Measurements from ENCODE around the gene C2.

C2 gene

GRCh38 chr6:31886541-31886991 is 41.0 kb upstream of the C2 start:
- no peak for DNase-seq (ENCODE audit: low read depth)
- H3K4me3 ChIP-seq (ENCODE audit: low read depth, low read length) = no peak overlapping the region
- TF ChIP-seq MYC (IDR thresholded peaks at IDR 0.05; ENCODE audit: low read depth, low read length) (no peak), POLR2A (IDR thresholded peaks at IDR 0.05; ENCODE audit: extremely low read depth, insufficient read length) (no peak)

GRCh38 chr6:31887173-31888007 is 40.1 kb upstream of the C2 start:
- no peak for DNase-seq (ENCODE audit: low read depth)
- H3K4me3 ChIP-seq (ENCODE audit: low read depth, low read length) = no peak overlapping the region
- TF ChIP-seq POLR2A (IDR thresholded peaks at IDR 0.05; ENCODE audit: extremely low read depth, insufficient read length) = no peak
- TF ChIP-seq MYC (IDR thresholded peaks at IDR 0.05; ENCODE audit: low read depth, low read length) = no peak
- TF ChIP-seq CTCF (IDR thresholded peaks at IDR 0.05; ENCODE audit: low read depth, low read length) = no peak
- no peak for TF ChIP-seq MAX (IDR thresholded peaks at IDR 0.05; ENCODE audit: low read depth, low read length)

GRCh38 chr6:31888276-31889258 is 39.0 kb upstream of the C2 start:
- DNase-seq (ENCODE audit: low read depth) = peak; percentile 46
- TF ChIP-seq POLR2A (IDR thresholded peaks at IDR 0.05; ENCODE audit: extremely low read depth, insufficient read length) (no peak), CTCF (IDR thresholded peaks at IDR 0.05; ENCODE audit: low read depth, low read length) (peak; percentile 84), MAX (IDR thresholded peaks at IDR 0.05; ENCODE audit: low read depth, low read length) (no peak), MYC (IDR thresholded peaks at IDR 0.05; ENCODE audit: low read depth, low read length) (no peak)
- H3K4me3 ChIP-seq (ENCODE audit: low read depth, low read length) = no peak overlapping the region

GRCh38 chr6:31889331-31889972 is 38.1 kb upstream of the C2 start:
- no peak for DNase-seq (ENCODE audit: low read depth)
- TF ChIP-seq POLR2A (IDR thresholded peaks at IDR 0.05; ENCODE audit: extremely low read depth, insufficient read length) (no peak), CTCF (IDR thresholded peaks at IDR 0.05; ENCODE audit: low read depth, low read length) (no peak), MYC (IDR thresholded peaks at IDR 0.05; ENCODE audit: low read depth, low read length) (no peak), MAX (IDR thresholded peaks at IDR 0.05; ENCODE audit: low read depth, low read length) (no peak)
- no peak overlapping the region for H3K4me3 ChIP-seq (ENCODE audit: low read depth, low read length)

- H3K4me3 ChIP-seq (ENCODE audit: low read depth, low read length) = no peak overlapping the region
- peak; percentile 51 for DNase-seq (ENCODE audit: low read depth)
- TF ChIP-seq MAX (IDR thresholded peaks at IDR 0.05; ENCODE audit: low read depth, low read length) (no peak), CTCF (IDR thresholded peaks at IDR 0.05; ENCODE audit: low read depth, low read length) (no peak), POLR2A (IDR thresholded peaks at IDR 0.05; ENCODE audit: extremely low read depth, insufficient read length) (no peak), MYC (IDR thresholded peaks at IDR 0.05; ENCODE audit: low read depth, low read length) (no peak)
Observed at GRCh38 chr6:31892821-31893220, 34.7 kb upstream of the C2 start.
